T-helper 17 cell (primary cell): ENCODE data around the gene PSMA6. TPM values are rescaled to one million over a fixed set of nuclear protein-coding genes. Genes with fewer than 3 reads are reported as not detected.
A peak's percentile ranks its signal among the peaks of the same experiment; 100 is the strongest.

ENCODE experiments used
- ATAC-seq: fragments of 150-1000 bp; cut with Tn5 transposase; 2 replicates; pipeline ENCODE4 v1.10.0; 2021; ENCODE audit warnings: mild to moderate bottlenecking, moderate library complexity
- DNase-seq, 3 donors: peaks; one replicate each; pipeline versions ENCODE4 v3.0.0 to v3.0.0-alpha.2; 2020 to 2021
- H3K9me3 ChIP-seq: one replicate; pipeline ENCODE4 v1.7.0; 2013; ENCODE audit warnings: low read length, mild to moderate bottlenecking; ENCODE audit not compliant: control insufficient read depth, poor library complexity, severe bottlenecking
- H3K27ac Mint-ChIP-seq: one replicate; pipeline ENCODE4 v1.8.0; 2022; ENCODE audit warnings: mild to moderate bottlenecking, moderate library complexity, mixed read lengths
- H3K27me3 Mint-ChIP-seq: one replicate; pipeline ENCODE4 v1.8.0; 2022; ENCODE audit warnings: mixed read lengths
- H3K36me3 Mint-ChIP-seq: one replicate; pipeline ENCODE4 v1.8.0; 2022; ENCODE audit warnings: low read depth, mixed read lengths
- H3K4me1 Mint-ChIP-seq: one replicate; pipeline ENCODE4 v1.8.0; 2022; ENCODE audit warnings: mild to moderate bottlenecking, mixed read lengths
- H3K4me3 Mint-ChIP-seq: one replicate; pipeline ENCODE4 v1.8.0; 2022; ENCODE audit warnings: mild to moderate bottlenecking, moderate library complexity, mixed read lengths
- total RNA-seq, 4 donors: library from RNA in 2 of 4; stranded (reverse) in 2 of 4; gene quantifications; one replicate each; pipeline ENCODE4 v1.2.3 and lab custom pipeline; 2022 to 2026

The PSMA6 gene
- total RNA-seq, 2 donors from 2014 or later: 115 to 117 TPM

GRCh38 chr14:35304812-35305462 is 12.8 kb downstream of the PSMA6 start:
- H3K9me3 ChIP-seq: no peaks in the 10 kb centered on the region
- no peak for DNase-seq
- no peak overlapping the region for H3K27ac Mint-ChIP-seq
- peaks cover 33% of the 10 kb centered on the region for H3K4me1 Mint-ChIP-seq
- peaks cover 4% of the 10 kb centered on the region for H3K36me3 Mint-ChIP-seq
- no peaks in the 10 kb centered on the region for H3K27me3 Mint-ChIP-seq
- ATAC-seq: no peak
- no peak overlapping the region for H3K4me3 Mint-ChIP-seq

GRCh38 chr14:35305633-35306032 is 13.5 kb downstream of the PSMA6 start:
- H3K9me3 ChIP-seq: no peaks in the 10 kb centered on the region
- peaks cover 26% of the 10 kb centered on the region for H3K4me1 Mint-ChIP-seq
- H3K27me3 Mint-ChIP-seq: no peaks in the 10 kb centered on the region
- ATAC-seq: no peak
- H3K36me3 Mint-ChIP-seq: peaks cover 4% of the 10 kb centered on the region
- no peak overlapping the region for H3K4me3 Mint-ChIP-seq
- peak overlapping the region; percentile 54 for H3K27ac Mint-ChIP-seq
- no peak for DNase-seq

GRCh38 chr14:35306114-35306513 is 13.9 kb downstream of the PSMA6 start:
- ATAC-seq (no peak), DNase-seq (no peak)
- Mint-ChIP-seq H3K4me1 (peaks cover 22% of the 10 kb centered on the region), H3K27me3 (no peaks in the 10 kb centered on the region), H3K4me3 (no peak overlapping the region), H3K36me3 (peaks cover 4% of the 10 kb centered on the region), H3K27ac (peak overlapping the region; percentile 54)
- no peaks in the 10 kb centered on the region for H3K9me3 ChIP-seq

GRCh38 chr14:35317820-35318219 is 25.6 kb downstream of the PSMA6 start:
- Mint-ChIP-seq H3K4me3 (no peak overlapping the region), H3K36me3 (peaks cover 2% of the 10 kb centered on the region), H3K27ac (no peak overlapping the region), H3K27me3 (no peaks in the 10 kb centered on the region), H3K4me1 (peaks cover 4% of the 10 kb centered on the region)
- DNase-seq (no peak), ATAC-seq (no peak)
- no peaks in the 10 kb centered on the region for H3K9me3 ChIP-seq

- Mint-ChIP-seq H3K4me1 (peaks cover 4% of the 10 kb centered on the region), H3K27me3 (no peaks in the 10 kb centered on the region), H3K36me3 (no peaks in the 10 kb centered on the region), H3K4me3 (no peak overlapping the region), H3K27ac (no peak overlapping the region)
- H3K9me3 ChIP-seq: no peaks in the 10 kb centered on the region
- ATAC-seq: no peak
- DNase-seq: no peak
Measured at GRCh38 chr14:35319509-35319908, 27.3 kb downstream of the PSMA6 start.

GRCh38 chr14:35320472-35320871 is 28.3 kb downstream of the PSMA6 start:
- H3K27ac Mint-ChIP-seq: no peak overlapping the region
- no peaks in the 10 kb centered on the region for H3K36me3 Mint-ChIP-seq
- no peak overlapping the region for H3K4me3 Mint-ChIP-seq
- H3K9me3 ChIP-seq: no peaks in the 10 kb centered on the region
- DNase-seq: no peak
- no peaks in the 10 kb centered on the region for H3K27me3 Mint-ChIP-seq
- no peak for ATAC-seq
- H3K4me1 Mint-ChIP-seq: peaks cover 4% of the 10 kb centered on the region

- no peak for ATAC-seq
- Mint-ChIP-seq H3K27me3 (no peaks in the 10 kb centered on the region), H3K36me3 (no peaks in the 10 kb centered on the region), H3K4me1 (no peaks in the 10 kb centered on the region), H3K4me3 (no peak overlapping the region), H3K27ac (no peak overlapping the region)
- no peak for DNase-seq
- no peaks in the 10 kb centered on the region for H3K9me3 ChIP-seq
Measured at GRCh38 chr14:35326375-35326774, 34.2 kb downstream of the PSMA6 start.

GRCh38 chr14:35331605-35332516 is 39.7 kb downstream of the PSMA6 start:
- Mint-ChIP-seq H3K27me3 (no peaks in the 10 kb centered on the region), H3K4me3 (peak overlapping the region; percentile 33), H3K27ac (peak overlapping the region; percentile 87), H3K4me1 (peaks cover 19% of the 10 kb centered on the region), H3K36me3 (no peaks in the 10 kb centered on the region)
- ATAC-seq (peak; percentile 43), DNase-seq (no peak)
- no peaks in the 10 kb centered on the region for H3K9me3 ChIP-seq

GRCh38 chr14:35332517-35333263 is 40.5 kb downstream of the PSMA6 start:
- Mint-ChIP-seq H3K4me3 (peak overlapping the region; percentile 47), H3K27me3 (no peaks in the 10 kb centered on the region), H3K36me3 (no peaks in the 10 kb centered on the region), H3K4me1 (peaks cover 19% of the 10 kb centered on the region), H3K27ac (peak overlapping the region; percentile 87)
- H3K9me3 ChIP-seq: no peaks in the 10 kb centered on the region
- peak; percentile 67 for ATAC-seq
- no peak for DNase-seq

GRCh38 chr14:35333264-35333730 is 41.1 kb downstream of the PSMA6 start:
- Mint-ChIP-seq H3K36me3 (no peaks in the 10 kb centered on the region), H3K4me3 (peak overlapping the region; percentile 47), H3K27me3 (no peaks in the 10 kb centered on the region), H3K4me1 (peaks cover 19% of the 10 kb centered on the region), H3K27ac (peak overlapping the region; percentile 87)
- no peaks in the 10 kb centered on the region for H3K9me3 ChIP-seq
- ATAC-seq (peak; percentile 16), DNase-seq (no peak)

- H3K36me3 Mint-ChIP-seq: no peaks in the 10 kb centered on the region
- peaks cover 19% of the 10 kb centered on the region for H3K4me1 Mint-ChIP-seq
- peak overlapping the region; percentile 87 for H3K27ac Mint-ChIP-seq
- DNase-seq (no peak), ATAC-seq (peak; percentile 71)
- no peaks in the 10 kb centered on the region for H3K9me3 ChIP-seq
- H3K4me3 Mint-ChIP-seq: peak overlapping the region; percentile 71
- H3K27me3 Mint-ChIP-seq: no peaks in the 10 kb centered on the region
Measured at GRCh38 chr14:35333797-35334743, 41.9 kb downstream of the PSMA6 start.

- DNase-seq (no peak), ATAC-seq (no peak)
- Mint-ChIP-seq H3K27me3 (no peaks in the 10 kb centered on the region), H3K4me1 (peaks cover 19% of the 10 kb centered on the region), H3K27ac (peak overlapping the region; percentile 65), H3K36me3 (no peaks in the 10 kb centered on the region), H3K4me3 (no peak overlapping the region)
- H3K9me3 ChIP-seq: no peaks in the 10 kb centered on the region
Measured at GRCh38 chr14:35335388-35336092, 43.4 kb downstream of the PSMA6 start.
